Keratinocyte (primary cell): ENCODE measurements around the gene FOXF2. TPM values are rescaled to one million over a fixed set of nuclear protein-coding genes. Genes with fewer than 3 reads are reported as not detected.

ENCODE experiments used
- DNase-seq: peaks from one replicate; pipeline ENCODE4 v3.0.0-alpha.2; 2011; ENCODE audit warnings: low read depth, missing footprints, low spot score
- FAIRE-seq: peaks from 2 replicates; lab custom pipeline; 2011; peaks lifted over from hg19 to GRCh38; lab: Jason Lieb, UNC
- H2AFZ ChIP-seq: 2 replicates; pipeline ENCODE4 v1.6.0; 2012; ENCODE audit warnings: low read length, control low read depth, inconsistent platforms; ENCODE audit not compliant: control insufficient read depth
- H3K27ac ChIP-seq: 2 replicates; pipeline ENCODE4 v1.5.1; 2011; ENCODE audit warnings: low read length; ENCODE audit not compliant: control insufficient read depth, insufficient read depth
- H3K27me3 ChIP-seq: 3 replicates; pipeline ENCODE4 v1.6.0; 2011; ENCODE audit warnings: low read length; ENCODE audit not compliant: control insufficient read depth, insufficient read depth; ENCODE audit errors: extremely low read depth
- H3K36me3 ChIP-seq, 2 experiments: 2 replicates in 1 of 2; 3 replicates in 1 of 2; pipeline ENCODE4 v1.5.1; 2011; ENCODE audit warnings: low read length in 2 of 2, mild to moderate bottlenecking in 1 of 2; ENCODE audit not compliant: control insufficient read depth in 2 of 2, insufficient read depth in 2 of 2; ENCODE audit errors: extremely low read depth in 1 of 2
- H3K4me1 ChIP-seq: 3 replicates; pipeline ENCODE4 v1.5.1; 2011; ENCODE audit warnings: low read length; ENCODE audit not compliant: control insufficient read depth, insufficient read depth; ENCODE audit errors: extremely low read depth
- H3K4me2 ChIP-seq: 3 replicates; pipeline ENCODE4 v1.6.0; 2011; ENCODE audit warnings: low read depth, low read length; ENCODE audit not compliant: control insufficient read depth, insufficient read depth; ENCODE audit errors: extremely low read depth
- H3K4me3 ChIP-seq, 3 experiments: fragments of 200-600 bp in 1 of 3; sonication (generic) in 1 of 3; 2 replicates in 2 of 3; 3 replicates in 1 of 3; pipeline ENCODE4 v1.5.1; 2011 to 2016; ENCODE audit warnings: low read length in 3 of 3, mild to moderate bottlenecking in 3 of 3, control low read depth in 2 of 3, inconsistent platforms in 1 of 3, low read depth in 1 of 3, mixed read lengths in 1 of 3, mixed run types in 1 of 3, moderate library complexity in 1 of 3; ENCODE audit not compliant: control insufficient read depth in 2 of 3, insufficient read depth in 2 of 3; ENCODE audit errors: extremely low read depth in 1 of 3
- H3K79me2 ChIP-seq: 2 replicates; pipeline ENCODE4 v1.6.0; 2012; ENCODE audit warnings: low read length; ENCODE audit not compliant: control insufficient read depth, insufficient read depth
- H3K9ac ChIP-seq: 3 replicates; pipeline ENCODE4 v1.6.0; 2011; ENCODE audit warnings: low read length; ENCODE audit not compliant: control insufficient read depth, insufficient read depth; ENCODE audit errors: extremely low read depth
- H3K9me1 ChIP-seq: 3 replicates; pipeline ENCODE4 v1.6.0; 2011; ENCODE audit warnings: low read length; ENCODE audit not compliant: control insufficient read depth, insufficient read depth; ENCODE audit errors: extremely low read depth
- H3K9me3 ChIP-seq: 2 replicates; pipeline ENCODE4 v1.5.1; 2012; ENCODE audit warnings: low read depth, low read length; ENCODE audit not compliant: control insufficient read depth
- H4K20me1 ChIP-seq: 3 replicates; pipeline ENCODE4 v1.6.0; 2011; ENCODE audit warnings: low read length; ENCODE audit not compliant: control insufficient read depth, insufficient read depth; ENCODE audit errors: extremely low read depth
- EZH2 ChIP-seq: IDR thresholded peaks from one replicate; pipeline ENCODE4 v1.6.1; 2012; ENCODE audit warnings: inconsistent platforms, mild to moderate bottlenecking, low read length, moderate library complexity
- dilution Hi-C: fragments of 300-500 bp; cut with MboI; formaldehyde crosslinking; loops from one replicate; pipeline ENCODE4 v1.7.0; 2020; ENCODE audit warnings: low sequenced_read_pairs; ENCODE audit not compliant: extremely low pct_ligation_motif_present
- polyA plus RNA-seq, 5 experiments: library from polyadenylated mRNA; depleted of rRNA in 3 of 5; stranded (reverse) in 3 of 5; stranded (forward) in 1 of 5; unstranded in 1 of 5; fragments of >200 nt; gene quantifications; 1 replicate in 1 of 5; 2 replicates in 3 of 5; 3 replicates in 1 of 5; pipeline versions ENCODE4 v1.2.1 to v1.2.3, GENCODE V29; 2011 to 2012; ENCODE audit warnings: missing spikeins in 2 of 5, low read depth in 1 of 5, low replicate concordance in 1 of 5
- TF ChIP-seq, protein P1 (sequence below), 3 experiments: IDR thresholded peaks in 1 of 3; conservative IDR thresholded peaks in 1 of 3; optimal IDR thresholded peaks in 1 of 3; 2 replicates in 2 of 3; 3 replicates in 1 of 3; pipeline versions ENCODE3 to v1.5.1; 2011; ENCODE audit warnings: low read length in 3 of 3, mild to moderate bottlenecking in 3 of 3, moderate library complexity in 2 of 3, control low read depth in 1 of 3, inconsistent platforms in 1 of 3; ENCODE audit not compliant: insufficient read depth in 2 of 3; ENCODE audit errors: extremely low read depth in 1 of 3

Gene FOXF2
- polyA plus RNA-seq, 1 donor (not counting 4 experiments of a cell fraction or from before 2014, with no cell fraction given) = 0.34 TPM

DNA sequence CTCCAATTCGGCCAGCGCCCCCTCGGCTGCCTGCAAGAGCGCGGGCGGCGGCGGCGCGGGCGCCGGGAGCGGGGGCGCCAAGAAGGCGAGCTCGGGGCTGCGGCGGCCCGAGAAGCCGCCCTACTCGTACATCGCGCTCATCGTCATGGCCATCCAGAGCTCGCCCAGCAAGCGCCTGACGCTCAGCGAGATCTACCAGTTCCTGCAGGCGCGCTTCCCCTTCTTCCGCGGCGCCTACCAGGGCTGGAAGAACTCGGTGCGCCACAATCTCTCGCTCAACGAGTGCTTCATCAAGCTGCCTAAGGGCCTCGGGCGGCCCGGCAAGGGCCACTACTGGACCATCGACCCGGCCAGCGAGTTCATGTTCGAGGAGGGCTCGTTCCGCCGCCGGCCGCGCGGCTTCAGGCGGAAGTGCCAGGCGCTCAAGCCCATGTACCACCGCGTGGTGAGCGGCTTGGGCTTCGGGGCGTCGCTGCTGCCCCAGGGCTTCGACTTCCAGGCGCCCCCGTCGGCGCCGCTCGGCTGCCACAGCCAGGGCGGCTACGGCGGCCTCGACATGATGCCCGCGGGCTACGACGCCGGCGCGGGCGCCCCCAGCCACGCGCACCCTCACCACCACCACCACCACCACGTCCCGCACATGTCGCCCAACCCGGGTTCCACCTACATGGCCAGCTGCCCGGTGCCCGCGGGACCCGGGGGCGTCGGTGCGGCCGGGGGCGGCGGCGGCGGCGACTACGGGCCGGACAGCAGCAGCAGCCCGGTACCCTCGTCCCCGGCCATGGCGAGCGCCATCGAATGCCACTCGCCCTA, 963 bp downstream of the FOXF2 start:
- H3K9me1 ChIP-seq = no peaks in the 10 kb centered on the region
- FAIRE-seq (peak; percentile 5), DNase-seq (no peak)
- no peak overlapping the region for H3K9ac ChIP-seq
- no peaks in the 10 kb centered on the region for H3K79me2 ChIP-seq
- H3K4me1 ChIP-seq = no peaks in the 10 kb centered on the region
- dilution Hi-C loops = no loop called here
- no peaks in the 10 kb centered on the region for H4K20me1 ChIP-seq
- H3K27me3 ChIP-seq = peaks cover 92% of the 10 kb centered on the region
- TF ChIP-seq, protein P1, sequence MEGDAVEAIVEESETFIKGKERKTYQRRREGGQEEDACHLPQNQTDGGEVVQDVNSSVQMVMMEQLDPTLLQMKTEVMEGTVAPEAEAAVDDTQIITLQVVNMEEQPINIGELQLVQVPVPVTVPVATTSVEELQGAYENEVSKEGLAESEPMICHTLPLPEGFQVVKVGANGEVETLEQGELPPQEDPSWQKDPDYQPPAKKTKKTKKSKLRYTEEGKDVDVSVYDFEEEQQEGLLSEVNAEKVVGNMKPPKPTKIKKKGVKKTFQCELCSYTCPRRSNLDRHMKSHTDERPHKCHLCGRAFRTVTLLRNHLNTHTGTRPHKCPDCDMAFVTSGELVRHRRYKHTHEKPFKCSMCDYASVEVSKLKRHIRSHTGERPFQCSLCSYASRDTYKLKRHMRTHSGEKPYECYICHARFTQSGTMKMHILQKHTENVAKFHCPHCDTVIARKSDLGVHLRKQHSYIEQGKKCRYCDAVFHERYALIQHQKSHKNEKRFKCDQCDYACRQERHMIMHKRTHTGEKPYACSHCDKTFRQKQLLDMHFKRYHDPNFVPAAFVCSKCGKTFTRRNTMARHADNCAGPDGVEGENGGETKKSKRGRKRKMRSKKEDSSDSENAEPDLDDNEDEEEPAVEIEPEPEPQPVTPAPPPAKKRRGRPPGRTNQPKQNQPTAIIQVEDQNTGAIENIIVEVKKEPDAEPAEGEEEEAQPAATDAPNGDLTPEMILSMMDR (optimal IDR thresholded peaks at IDR 0.05 in 1 of 3, IDR thresholded peaks at IDR 0.05 in 1 of 3, conservative IDR thresholded peaks at IDR 0.05 in 1 of 3; ENCODE audit: extremely low read depth in 1 of 3, insufficient read depth in 2 of 3, low read length in 3 of 3) = no peak
- TF ChIP-seq EZH2 = peak; percentile 94
- no peak overlapping the region for H3K27ac ChIP-seq
- H3K4me3 ChIP-seq = peak overlapping the region; percentile 28 to 49 (median 43)
- no peaks in the 10 kb centered on the region for H3K9me3 ChIP-seq
- no peaks in the 10 kb centered on the region for H3K36me3 ChIP-seq
- H2AFZ ChIP-seq = peak overlapping the region; percentile 64
- H3K4me2 ChIP-seq = peak overlapping the region; percentile 71

DNA sequence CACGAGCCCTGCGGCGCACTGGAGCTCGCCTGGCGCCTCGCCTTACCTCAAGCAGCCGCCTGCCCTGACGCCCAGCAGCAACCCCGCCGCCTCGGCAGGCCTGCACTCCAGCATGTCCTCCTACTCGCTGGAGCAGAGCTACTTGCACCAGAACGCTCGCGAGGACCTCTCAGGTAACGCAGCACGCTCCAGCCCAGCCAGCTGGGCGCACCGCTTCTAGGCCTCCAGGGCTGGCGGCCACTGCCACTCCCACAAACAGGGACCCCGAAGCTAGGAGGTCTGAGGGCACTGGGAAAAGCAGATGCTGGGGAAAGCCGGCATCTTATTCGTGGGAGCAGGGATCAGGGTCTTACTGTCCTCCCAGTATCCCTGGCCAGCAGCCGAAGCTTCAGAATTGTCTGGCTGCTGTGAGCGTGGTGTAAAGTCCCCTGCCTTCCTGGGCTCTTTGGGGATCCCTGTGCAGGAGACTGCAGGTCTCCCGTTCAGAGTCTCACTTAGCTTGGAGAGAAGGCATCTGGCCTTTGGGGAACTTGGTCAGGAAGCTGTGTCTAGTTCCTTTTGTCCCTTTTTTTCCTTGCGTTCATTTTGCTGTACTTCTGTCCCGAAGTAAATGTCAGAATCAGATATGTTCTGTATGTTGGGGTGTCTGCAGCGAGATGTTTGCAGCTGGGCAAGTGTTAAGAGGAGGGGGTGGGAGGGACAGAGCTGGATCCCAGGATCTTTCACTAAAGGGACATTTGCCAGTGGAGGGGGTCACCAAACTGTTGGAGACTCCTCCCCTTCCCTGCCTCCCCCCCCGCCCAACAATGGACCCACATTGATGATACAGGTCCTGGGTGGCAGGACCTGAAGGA, 1.8 kb downstream of the FOXF2 start:
- no peaks in the 10 kb centered on the region for H3K9me3 ChIP-seq
- no peak overlapping the region for H3K27ac ChIP-seq
- H3K4me2 ChIP-seq = no peak overlapping the region
- H3K79me2 ChIP-seq = no peaks in the 10 kb centered on the region
- TF ChIP-seq, protein P1 (optimal IDR thresholded peaks at IDR 0.05 in 1 of 3, IDR thresholded peaks at IDR 0.05 in 1 of 3, conservative IDR thresholded peaks at IDR 0.05 in 1 of 3; ENCODE audit: extremely low read depth in 1 of 3, insufficient read depth in 2 of 3, low read length in 3 of 3) = no peak
- peak; percentile 68 for TF ChIP-seq EZH2
- H3K36me3 ChIP-seq = no peaks in the 10 kb centered on the region
- H4K20me1 ChIP-seq = no peaks in the 10 kb centered on the region
- peaks cover 91% of the 10 kb centered on the region for H3K27me3 ChIP-seq
- DNase-seq = no peak
- no peak overlapping the region for H3K9ac ChIP-seq
- no peaks in the 10 kb centered on the region for H3K4me1 ChIP-seq
- no peak overlapping the region for H2AFZ ChIP-seq
- dilution Hi-C loops = no loop called here
- H3K4me3 ChIP-seq = no peak overlapping the region
- H3K9me1 ChIP-seq = no peaks in the 10 kb centered on the region
- no peak for FAIRE-seq
